Smooth muscle cell (in vitro differentiated cells): ENCODE data around the gene CYB561. TPM values are rescaled to one million over a fixed set of nuclear protein-coding genes. Genes with fewer than 3 reads are reported as not detected.
A peak's percentile ranks its signal among the peaks of the same experiment; 100 is the strongest.
"Not testable (repeated sequence)": the region's sequence is repeated elsewhere in the genome, so short reads cannot be mapped to it uniquely, and the experiment has no call there.

Experiments
- DNase-seq: peaks from one replicate; lab custom pipeline; 2025; ENCODE audit not compliant: unreplicated experiment; lab: John Stamatoyannopoulos, UW
- H2AFZ ChIP-seq: fragments of 200-600 bp; sonication (generic); 2 replicates; pipeline ENCODE4 v1.6.0; 2016; ENCODE audit warnings: antibody characterized with exemption, low read depth, mild to moderate bottlenecking
- H3F3A ChIP-seq: fragments of 200-600 bp; sonication (generic); 2 replicates; pipeline ENCODE4 v1.6.0; 2017; ENCODE audit warnings: antibody characterized with exemption, low read depth
- H3K27ac ChIP-seq: fragments of 200-600 bp; sonication (generic); 2 replicates; pipeline ENCODE4 v1.5.1; 2016; ENCODE audit warnings: low read depth, mild to moderate bottlenecking
- H3K27me3 ChIP-seq: fragments of 200-600 bp; sonication (generic); 2 replicates; pipeline ENCODE4 v1.6.1; 2016; ENCODE audit warnings: low read depth, mild to moderate bottlenecking
- H3K36me3 ChIP-seq: fragments of 200-600 bp; sonication (generic); 2 replicates; pipeline ENCODE4 v1.5.1; 2016; ENCODE audit warnings: low read depth
- H3K4me1 ChIP-seq: fragments of 200-600 bp; sonication (generic); 2 replicates; pipeline ENCODE4 v1.5.1; 2016; ENCODE audit warnings: low read depth
- H3K4me2 ChIP-seq: fragments of 200-600 bp; sonication (generic); 2 replicates; pipeline ENCODE4 v1.6.0; 2016; ENCODE audit warnings: mild to moderate bottlenecking
- H3K4me3 ChIP-seq: fragments of 200-600 bp; sonication (generic); 2 replicates; pipeline ENCODE4 v1.5.1; 2016; ENCODE audit warnings: mild to moderate bottlenecking
- H3K79me2 ChIP-seq: fragments of 200-600 bp; sonication (generic); 2 replicates; pipeline ENCODE4 v1.6.0; 2016; ENCODE audit warnings: low read depth, mild to moderate bottlenecking
- H3K9ac ChIP-seq: fragments of 200-600 bp; sonication (generic); 2 replicates; pipeline ENCODE4 v1.6.0; 2016; ENCODE audit warnings: low read depth
- H3K9me3 ChIP-seq: fragments of 200-600 bp; sonication (generic); replicated peaks from 2 replicates; pipeline ENCODE4 v1.5.1; 2016; ENCODE audit warnings: low read depth
- H4K20me1 ChIP-seq: fragments of 200-600 bp; sonication (generic); 2 replicates; pipeline ENCODE4 v1.6.0; 2016; ENCODE audit warnings: low read depth
- WGBS: methylation state at CpG from one replicate; pipeline ENCODE4 v1.1.7; 2016; ENCODE audit warnings: low lambda C conversion rate; 5-methylcytosine and 5-hydroxymethylcytosine counted together
- polyA plus RNA-seq: library from polyadenylated mRNA; unstranded; fragments of >200 nt; fragmentation: Nextera tagmentation; extraction: Ambion mirVana; gene quantifications from 2 replicates; pipeline ENCODE4 v1.2.1, GENCODE V29; 2016
- total RNA-seq: library from RNA; depleted of rRNA; stranded (reverse); fragments of >200 nt; gene quantifications from 2 replicates; pipeline ENCODE4 v1.2.3, GENCODE V29; 2014
- TF ChIP-seq, protein P1 (sequence below): fragments of 200-600 bp; sonication (generic); IDR thresholded peaks from 2 replicates; pipeline ENCODE4 v1.5.1; 2017; ENCODE audit warnings: borderline replicate concordance, mild to moderate bottlenecking, antibody characterized with exemption; ENCODE audit not compliant: insufficient read depth, poor library complexity, severe bottlenecking

The CYB561 gene
- total and polyA plus RNA-seq, 2 experiments from 2014 or later: 16.5 to 24.9 TPM

DNA sequence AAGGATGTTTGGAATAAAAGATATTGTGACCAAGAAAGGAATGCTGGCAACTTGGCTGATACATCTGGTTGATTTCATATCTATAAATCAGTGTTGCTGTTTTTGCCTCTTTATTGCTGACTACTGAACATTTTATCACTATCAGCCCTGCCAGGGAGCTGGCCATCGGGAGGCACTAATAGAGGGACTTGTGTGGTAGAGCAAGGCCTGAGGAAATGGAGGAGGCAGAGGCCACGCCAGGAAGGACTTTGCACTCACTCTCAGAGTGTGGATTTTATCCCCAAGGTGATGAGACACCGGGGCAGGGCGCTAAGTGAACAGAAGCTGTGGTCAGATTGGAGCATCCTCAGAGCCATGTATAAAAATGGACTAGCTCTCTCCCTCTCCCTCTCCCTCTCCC lies 9.3 kb upstream of the CYB561 start:
- H2AFZ ChIP-seq: no peak overlapping the region
- no peak for DNase-seq
- H3K27me3 ChIP-seq: no peaks in the 10 kb centered on the region
- no peak overlapping the region for H3K27ac ChIP-seq
- no peaks in the 10 kb centered on the region for H3K36me3 ChIP-seq
- H3K9me3 ChIP-seq: no peaks in the 10 kb centered on the region
- no peaks in the 10 kb centered on the region for H3K4me1 ChIP-seq
- H3K4me2 ChIP-seq: no peak overlapping the region
- H3K4me3 ChIP-seq: no peak overlapping the region
- peaks cover 11% of the 10 kb centered on the region for H3F3A ChIP-seq
- no peaks in the 10 kb centered on the region for H3K79me2 ChIP-seq
- TF ChIP-seq, protein P1, sequence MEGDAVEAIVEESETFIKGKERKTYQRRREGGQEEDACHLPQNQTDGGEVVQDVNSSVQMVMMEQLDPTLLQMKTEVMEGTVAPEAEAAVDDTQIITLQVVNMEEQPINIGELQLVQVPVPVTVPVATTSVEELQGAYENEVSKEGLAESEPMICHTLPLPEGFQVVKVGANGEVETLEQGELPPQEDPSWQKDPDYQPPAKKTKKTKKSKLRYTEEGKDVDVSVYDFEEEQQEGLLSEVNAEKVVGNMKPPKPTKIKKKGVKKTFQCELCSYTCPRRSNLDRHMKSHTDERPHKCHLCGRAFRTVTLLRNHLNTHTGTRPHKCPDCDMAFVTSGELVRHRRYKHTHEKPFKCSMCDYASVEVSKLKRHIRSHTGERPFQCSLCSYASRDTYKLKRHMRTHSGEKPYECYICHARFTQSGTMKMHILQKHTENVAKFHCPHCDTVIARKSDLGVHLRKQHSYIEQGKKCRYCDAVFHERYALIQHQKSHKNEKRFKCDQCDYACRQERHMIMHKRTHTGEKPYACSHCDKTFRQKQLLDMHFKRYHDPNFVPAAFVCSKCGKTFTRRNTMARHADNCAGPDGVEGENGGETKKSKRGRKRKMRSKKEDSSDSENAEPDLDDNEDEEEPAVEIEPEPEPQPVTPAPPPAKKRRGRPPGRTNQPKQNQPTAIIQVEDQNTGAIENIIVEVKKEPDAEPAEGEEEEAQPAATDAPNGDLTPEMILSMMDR: no peak
- 66% methylated on average over 4 of the region's 4 CpGs for WGBS
- no peaks in the 10 kb centered on the region for H4K20me1 ChIP-seq
- no peak overlapping the region for H3K9ac ChIP-seq

GRCh38 chr17:63454915-63455314 lies 8.8 kb upstream of the CYB561 start:
- TF ChIP-seq, protein P1: no peak
- H3K4me3 ChIP-seq: no peak overlapping the region
- H3K9me3 ChIP-seq: no peaks in the 10 kb centered on the region
- H2AFZ ChIP-seq: peak overlapping the region; percentile 66
- no peak overlapping the region for H3K4me2 ChIP-seq
- no peaks in the 10 kb centered on the region for H3K27me3 ChIP-seq
- H3K36me3 ChIP-seq: no peaks in the 10 kb centered on the region
- no peaks in the 10 kb centered on the region for H3K4me1 ChIP-seq
- H3K9ac ChIP-seq: no peak overlapping the region
- no peaks in the 10 kb centered on the region for H4K20me1 ChIP-seq
- 32% methylated on average over 3 of the region's 5 CpGs for WGBS
- H3F3A ChIP-seq: peaks cover 6% of the 10 kb centered on the region
- DNase-seq: no peak
- no peaks in the 10 kb centered on the region for H3K79me2 ChIP-seq
- no peak overlapping the region for H3K27ac ChIP-seq

DNA sequence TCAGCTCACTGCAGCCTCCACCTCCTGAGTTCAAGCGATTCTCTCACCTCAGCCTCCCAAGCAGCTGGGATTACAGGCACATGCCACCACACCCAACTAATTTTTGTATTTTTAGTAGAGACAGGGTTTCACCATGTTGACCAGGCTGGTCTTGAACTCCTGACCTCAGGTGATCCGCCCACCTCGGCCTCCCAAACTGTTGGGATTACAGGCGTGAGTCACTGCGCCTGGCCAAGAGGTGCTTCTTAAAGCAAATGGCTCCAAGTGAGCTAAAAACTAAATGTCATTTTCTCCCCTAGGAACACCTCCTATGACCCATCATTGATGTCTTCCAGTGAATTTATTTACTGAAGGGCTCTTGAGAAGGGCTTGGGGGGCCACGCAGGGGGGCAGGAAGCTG lies 8.3 kb upstream of the CYB561 start:
- WGBS: 90% methylated on average over 6 of the region's 6 CpGs
- H3K4me3 ChIP-seq, DNase-seq, H3K79me2 ChIP-seq, H3K9ac ChIP-seq, H3K27me3 ChIP-seq, H4K20me1 ChIP-seq, H3K36me3 ChIP-seq, H3F3A ChIP-seq, H3K9me3 ChIP-seq, H3K4me2 ChIP-seq, H3K27ac ChIP-seq, H3K4me1 ChIP-seq, H2AFZ ChIP-seq: not testable (repeated sequence)

DNA sequence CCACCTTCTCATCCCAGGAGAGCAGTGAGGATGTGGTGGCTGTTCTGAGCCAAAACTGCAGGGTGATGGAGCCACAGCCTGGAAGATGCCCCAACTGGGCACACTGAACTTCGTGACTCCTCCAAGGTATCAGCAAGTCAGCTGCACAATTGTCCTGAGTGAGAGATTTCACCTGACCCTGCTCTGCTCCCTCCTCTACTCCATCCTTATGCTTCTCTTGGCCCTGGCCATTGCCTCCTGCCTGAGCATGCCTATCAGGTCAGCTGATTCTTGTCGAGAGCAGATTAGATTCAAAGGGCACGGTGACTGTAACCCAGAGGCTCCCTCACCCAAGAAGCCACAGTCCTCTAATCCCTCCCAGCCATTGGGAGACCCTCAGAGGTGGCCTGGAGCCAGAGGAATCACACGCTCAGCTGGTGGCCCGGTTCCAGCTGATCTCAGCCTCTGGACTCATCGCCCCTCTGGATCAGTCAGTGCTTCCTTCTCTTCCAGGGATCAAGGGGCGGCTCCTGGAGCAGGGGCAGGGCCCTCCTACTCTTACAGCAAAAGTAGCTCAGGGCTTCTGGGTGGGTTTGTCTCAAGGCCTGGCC lies 7.0 kb upstream of the CYB561 start:
- Histone ChIP-seq H3K27ac (no peak overlapping the region), H3F3A (peaks cover 4% of the 10 kb centered on the region), H2AFZ (no peak overlapping the region), H3K27me3 (no peaks in the 10 kb centered on the region), H3K4me1 (no peaks in the 10 kb centered on the region), H3K36me3 (no peaks in the 10 kb centered on the region), H4K20me1 (no peaks in the 10 kb centered on the region), H3K79me2 (no peaks in the 10 kb centered on the region), H3K9ac (no peak overlapping the region), H3K9me3 (no peaks in the 10 kb centered on the region), H3K4me3 (no peak overlapping the region), H3K4me2 (no peak overlapping the region)
- 71% methylated on average over 7 of the region's 7 CpGs for WGBS
- no peak for DNase-seq
- TF ChIP-seq, protein P1: no peak
